ENCODE data around the gene CRACDL. TPM values are rescaled to one million over a fixed set of nuclear protein-coding genes. Genes with fewer than 3 reads are reported as not detected.

Gene CRACDL
- total RNA-seq, 1 donor from 2014 or later = 0.52 TPM

DNA sequence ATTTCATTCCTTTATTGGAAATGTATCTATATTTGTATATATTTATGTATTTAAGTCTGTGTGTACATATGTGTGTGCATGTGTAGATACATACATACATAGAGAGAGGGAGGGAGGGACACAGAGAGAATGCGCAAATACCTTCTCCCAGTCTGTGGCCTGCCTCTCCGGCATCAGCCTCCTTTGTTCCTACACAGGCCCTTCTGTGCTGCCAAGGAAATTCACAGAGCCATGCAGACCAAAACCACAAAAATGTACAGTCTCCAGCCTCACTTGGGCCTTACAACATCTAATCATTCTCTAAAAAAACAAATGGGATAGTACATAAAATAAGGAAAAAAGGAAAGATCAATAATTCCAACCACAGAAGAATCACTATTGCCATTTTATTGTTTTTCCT is 8.8 kb upstream of the CRACDL start:
- no peak overlapping the region for H3K4me3 ChIP-seq (ENCODE audit: low read length in 3 of 3)
- H3K9me3 ChIP-seq (ENCODE audit: control insufficient read depth in 3 of 3, low read length in 3 of 3) = no peaks in the 10 kb centered on the region
- H3K9ac ChIP-seq (ENCODE audit: low read depth in 1 of 3, low read length in 3 of 3) = no peak overlapping the region
- H3K27ac ChIP-seq (ENCODE audit: low read depth, low read length) = no peak overlapping the region
- H3K4me1 ChIP-seq (ENCODE audit: control insufficient read depth in 3 of 3, insufficient read depth in 3 of 3, low read length in 3 of 3) = no peaks in the 10 kb centered on the region
- H3K27me3 ChIP-seq (ENCODE audit: control insufficient read depth in 3 of 3, insufficient read depth in 3 of 3, low read length in 3 of 3) = no peaks in the 10 kb centered on the region
- no peaks in the 10 kb centered on the region for H3K36me3 ChIP-seq (ENCODE audit: control insufficient read depth in 3 of 3, insufficient read depth in 3 of 3, low read length in 3 of 3)

DNA sequence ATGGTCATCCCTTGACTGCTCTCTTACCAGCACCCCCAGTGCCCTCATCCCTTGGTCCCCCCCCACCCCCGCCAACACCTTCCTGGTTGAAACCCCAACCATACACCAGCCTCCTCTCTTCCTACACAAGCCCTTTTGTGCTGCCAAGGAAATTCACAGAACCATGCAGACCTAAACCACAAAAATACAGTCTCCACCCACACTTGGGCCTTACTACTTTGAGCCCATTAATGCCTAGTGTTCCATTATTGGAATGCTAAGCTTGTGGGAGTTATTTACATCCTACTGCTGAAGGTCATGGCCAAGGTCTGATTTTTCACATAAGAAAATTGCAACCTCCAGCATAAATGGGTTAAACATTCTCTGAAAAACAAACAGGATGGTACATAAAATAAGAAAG is 4.1 kb upstream of the CRACDL start:
- no peak overlapping the region for H3K4me3 ChIP-seq (ENCODE audit: low read length in 3 of 3)
- H3K27ac ChIP-seq (ENCODE audit: low read depth, low read length) = no peak overlapping the region
- H3K9me3 ChIP-seq (ENCODE audit: control insufficient read depth in 3 of 3, low read length in 3 of 3) = no peaks in the 10 kb centered on the region
- no peak overlapping the region for H3K9ac ChIP-seq (ENCODE audit: low read depth in 1 of 3, low read length in 3 of 3)
- H3K27me3 ChIP-seq (ENCODE audit: control insufficient read depth in 3 of 3, insufficient read depth in 3 of 3, low read length in 3 of 3) = peaks cover 9 to 17% (median 15%) of the 10 kb centered on the region in 3 donors
- peaks cover 0 to 14% (median 3%) of the 10 kb centered on the region in 3 donors for H3K4me1 ChIP-seq (ENCODE audit: control insufficient read depth in 3 of 3, insufficient read depth in 3 of 3, low read length in 3 of 3)
- no peaks in the 10 kb centered on the region for H3K36me3 ChIP-seq (ENCODE audit: control insufficient read depth in 3 of 3, insufficient read depth in 3 of 3, low read length in 3 of 3)

DNA sequence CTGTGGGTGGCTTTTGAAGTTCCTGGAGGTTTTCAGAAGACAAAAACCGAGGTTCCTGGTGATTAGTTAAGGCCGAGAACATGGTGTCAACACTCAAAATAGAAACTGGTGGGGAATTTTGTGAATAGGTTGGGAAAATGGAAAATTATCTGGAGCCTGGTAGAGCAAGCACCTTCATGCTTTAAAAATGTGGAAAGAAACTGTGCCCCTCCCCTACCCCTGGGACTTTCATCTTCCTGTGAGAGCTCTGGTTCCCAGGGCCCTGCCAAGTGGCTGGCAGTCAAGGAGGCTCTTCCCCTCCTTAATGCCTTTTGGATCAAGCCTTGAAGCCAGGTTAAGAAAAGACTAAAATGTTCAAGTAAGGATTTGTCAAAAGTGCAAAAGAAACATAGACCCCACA is 1.9 kb upstream of the CRACDL start:
- Histone ChIP-seq H3K27me3 (ENCODE audit: control insufficient read depth in 3 of 3, insufficient read depth in 3 of 3, low read length in 3 of 3) (peaks cover 9 to 28% (median 17%) of the 10 kb centered on the region in 3 donors), H3K9me3 (ENCODE audit: control insufficient read depth in 3 of 3, low read length in 3 of 3) (no peaks in the 10 kb centered on the region), H3K9ac (ENCODE audit: low read depth in 1 of 3, low read length in 3 of 3) (no peak overlapping the region), H3K4me1 (ENCODE audit: control insufficient read depth in 3 of 3, insufficient read depth in 3 of 3, low read length in 3 of 3) (peaks cover 0 to 17% (median 3%) of the 10 kb centered on the region in 3 donors), H3K36me3 (ENCODE audit: control insufficient read depth in 3 of 3, insufficient read depth in 3 of 3, low read length in 3 of 3) (no peaks in the 10 kb centered on the region), H3K4me3 (ENCODE audit: low read length in 3 of 3) (no peak overlapping the region), H3K27ac (ENCODE audit: low read depth, low read length) (no peak overlapping the region)

DNA sequence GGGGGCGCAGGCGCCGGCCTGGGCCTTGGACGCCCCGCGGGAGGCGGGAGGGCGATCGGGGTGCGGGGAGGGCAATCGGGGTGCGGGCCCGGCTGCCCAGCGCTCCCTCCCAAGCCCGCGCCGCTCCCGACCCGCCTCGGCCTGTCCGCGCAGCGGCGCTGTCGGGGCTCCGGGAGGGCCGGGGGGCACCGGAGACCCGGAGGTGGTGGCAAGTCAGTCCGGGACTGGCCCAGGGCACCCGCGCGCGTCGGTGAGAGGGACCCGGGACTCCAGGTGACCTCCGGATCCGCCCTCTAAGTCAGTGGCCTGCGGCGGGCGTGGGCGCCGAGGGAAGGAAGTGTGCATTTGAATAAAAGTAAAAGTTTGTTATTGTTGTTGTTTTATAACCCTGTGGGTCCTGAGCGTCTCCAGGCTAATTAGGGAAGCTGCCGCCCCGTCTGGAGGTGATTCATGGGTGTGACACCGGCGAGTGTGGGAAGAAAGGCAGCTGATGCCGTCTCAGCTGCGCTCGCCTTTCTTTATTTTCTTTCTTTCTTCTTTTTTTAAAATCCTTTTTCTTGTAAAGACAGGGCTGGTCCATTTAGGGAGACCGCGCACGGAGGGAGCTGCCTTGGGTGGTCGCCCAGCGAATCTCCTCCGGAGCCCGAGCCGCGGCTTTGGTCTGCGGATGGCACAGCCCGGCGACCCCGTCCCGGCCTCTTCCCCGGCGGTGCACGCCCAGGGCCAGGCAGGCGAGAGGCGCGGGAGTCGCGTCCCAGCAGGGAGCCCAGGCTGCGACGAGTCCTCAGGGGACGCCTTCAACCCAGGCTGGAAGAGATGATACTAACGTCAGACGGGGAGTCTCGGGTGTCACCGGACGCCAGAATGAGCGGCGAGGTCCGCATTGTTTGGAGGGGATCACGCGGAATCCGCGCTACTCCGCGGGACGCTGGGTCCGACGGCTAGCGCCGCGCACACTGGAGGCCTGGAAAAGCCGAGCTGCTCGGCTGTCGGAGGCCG is 627 bp upstream of the CRACDL start:
- peaks cover 9 to 28% (median 17%) of the 10 kb centered on the region in 3 donors for H3K27me3 ChIP-seq (ENCODE audit: control insufficient read depth in 3 of 3, insufficient read depth in 3 of 3, low read length in 3 of 3)
- H3K36me3 ChIP-seq (ENCODE audit: control insufficient read depth in 3 of 3, insufficient read depth in 3 of 3, low read length in 3 of 3) = no peaks in the 10 kb centered on the region
- no peaks in the 10 kb centered on the region for H3K9me3 ChIP-seq (ENCODE audit: control insufficient read depth in 3 of 3, low read length in 3 of 3)
- no peak overlapping the region for H3K27ac ChIP-seq (ENCODE audit: low read depth, low read length)
- H3K4me3 ChIP-seq (ENCODE audit: low read length in 3 of 3) = peak overlapping the region in 2 of 3 donors; percentile 30 to 49
- peaks cover 0 to 17% (median 3%) of the 10 kb centered on the region in 3 donors for H3K4me1 ChIP-seq (ENCODE audit: control insufficient read depth in 3 of 3, insufficient read depth in 3 of 3, low read length in 3 of 3)
- H3K9ac ChIP-seq (ENCODE audit: low read depth in 1 of 3, low read length in 3 of 3) = peak overlapping the region in 1 of 3 donors; percentile 40

DNA sequence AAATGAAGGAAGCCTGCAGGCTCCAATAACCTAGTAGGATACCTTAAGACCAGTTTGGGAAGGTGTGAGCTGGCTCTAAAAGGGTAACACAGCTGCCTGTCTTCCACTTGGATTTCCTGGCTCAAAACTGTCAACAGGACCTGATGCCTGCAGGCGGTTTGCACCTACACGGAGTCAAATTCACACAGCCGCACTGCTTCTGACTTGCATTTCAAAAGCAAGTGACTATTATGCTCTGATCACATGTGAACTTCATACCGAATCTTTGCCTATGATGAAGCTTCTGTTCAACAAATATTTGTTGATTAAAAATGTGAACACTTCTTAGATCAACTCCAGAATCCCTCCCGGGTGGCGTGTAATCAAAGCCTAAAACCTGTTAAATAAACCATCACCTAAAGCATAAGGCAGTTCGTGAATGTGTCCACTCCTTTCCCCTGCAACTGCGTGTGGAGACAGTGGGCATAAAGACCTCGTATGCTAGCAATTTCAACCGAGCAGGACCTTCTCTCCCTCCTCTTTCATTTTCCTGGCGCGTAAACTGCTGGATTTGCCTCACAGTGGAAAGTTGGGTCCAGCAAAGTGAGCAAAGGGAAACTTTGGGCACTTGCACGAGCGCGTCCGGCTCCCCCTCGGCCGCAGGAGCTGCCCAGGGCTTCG is 784 bp downstream of the CRACDL start:
- H3K4me1 ChIP-seq (ENCODE audit: control insufficient read depth in 3 of 3, insufficient read depth in 3 of 3, low read length in 3 of 3) = peaks cover 0 to 17% (median 3%) of the 10 kb centered on the region in 3 donors
- peak overlapping the region; percentile 34 to 61 (median 35) for H3K9ac ChIP-seq (ENCODE audit: low read depth in 1 of 3, low read length in 3 of 3)
- H3K9me3 ChIP-seq (ENCODE audit: control insufficient read depth in 3 of 3, low read length in 3 of 3) = no peaks in the 10 kb centered on the region
- H3K27ac ChIP-seq (ENCODE audit: low read depth, low read length) = no peak overlapping the region
- H3K36me3 ChIP-seq (ENCODE audit: control insufficient read depth in 3 of 3, insufficient read depth in 3 of 3, low read length in 3 of 3) = no peaks in the 10 kb centered on the region
- peaks cover 9 to 28% (median 17%) of the 10 kb centered on the region in 3 donors for H3K27me3 ChIP-seq (ENCODE audit: control insufficient read depth in 3 of 3, insufficient read depth in 3 of 3, low read length in 3 of 3)
- peak overlapping the region; percentile 6 to 64 (median 62) for H3K4me3 ChIP-seq (ENCODE audit: low read length in 3 of 3)

DNA sequence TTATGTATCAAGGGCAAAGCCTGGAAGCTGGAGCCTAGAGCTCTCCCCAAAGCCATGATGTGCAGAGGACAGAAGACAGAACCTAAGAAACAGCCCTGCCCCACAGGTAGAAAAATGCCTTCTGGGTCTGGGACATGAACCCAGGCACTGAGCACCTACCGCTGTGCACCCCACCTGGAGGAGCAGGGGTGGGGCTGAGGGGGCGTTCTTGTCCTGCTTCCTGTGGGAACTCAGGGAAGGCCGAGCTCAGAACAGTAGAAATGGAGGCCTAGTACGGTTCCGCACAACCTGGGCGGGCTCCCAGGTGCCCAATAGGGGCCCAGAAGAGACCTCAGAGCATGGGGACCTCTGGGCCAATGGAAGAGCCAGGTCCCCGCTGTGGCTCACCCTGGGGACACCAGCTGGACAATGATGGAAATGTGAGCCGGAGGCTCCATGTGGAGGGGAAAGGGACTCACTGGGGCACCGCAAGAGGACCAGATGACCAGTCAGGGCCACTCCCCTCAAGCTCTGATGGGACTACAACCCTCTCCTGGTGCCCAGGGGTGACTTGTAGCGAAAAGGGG is 3.2 kb downstream of the CRACDL start:
- H3K4me3 ChIP-seq (ENCODE audit: low read length in 3 of 3) = no peak overlapping the region
- peaks cover 13 to 22% (median 17%) of the 10 kb centered on the region in 3 donors for H3K27me3 ChIP-seq (ENCODE audit: control insufficient read depth in 3 of 3, insufficient read depth in 3 of 3, low read length in 3 of 3)
- H3K9ac ChIP-seq (ENCODE audit: low read depth in 1 of 3, low read length in 3 of 3) = no peak overlapping the region
- no peaks in the 10 kb centered on the region for H3K36me3 ChIP-seq (ENCODE audit: control insufficient read depth in 3 of 3, insufficient read depth in 3 of 3, low read length in 3 of 3)
- no peak overlapping the region for H3K27ac ChIP-seq (ENCODE audit: low read depth, low read length)
- no peaks in the 10 kb centered on the region for H3K9me3 ChIP-seq (ENCODE audit: control insufficient read depth in 3 of 3, low read length in 3 of 3)
- peaks cover 0 to 17% (median 3%) of the 10 kb centered on the region in 3 donors for H3K4me1 ChIP-seq (ENCODE audit: control insufficient read depth in 3 of 3, insufficient read depth in 3 of 3, low read length in 3 of 3)

DNA sequence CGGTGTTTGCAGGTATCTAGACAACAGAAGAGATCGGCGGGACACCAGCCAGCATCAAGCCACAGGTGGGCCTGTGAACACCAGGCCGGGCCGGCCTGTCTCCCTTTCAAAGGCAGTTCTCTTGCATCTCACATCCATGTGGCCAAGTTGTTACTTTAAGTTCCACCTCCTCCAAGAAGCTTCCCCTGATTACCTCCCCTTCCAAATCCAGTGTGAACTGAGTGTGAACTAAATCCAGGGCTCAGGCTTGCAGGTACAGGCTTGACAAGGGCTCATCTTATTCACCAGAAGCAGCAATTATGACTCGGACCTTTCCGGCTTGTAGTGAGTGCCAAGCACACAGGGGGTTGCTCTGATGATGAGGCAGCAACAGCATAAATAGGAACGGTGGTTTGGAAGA is 3.9 kb downstream of the CRACDL start:
- Histone ChIP-seq H3K4me1 (ENCODE audit: control insufficient read depth in 3 of 3, insufficient read depth in 3 of 3, low read length in 3 of 3) (peaks cover 0 to 17% (median 3%) of the 10 kb centered on the region in 3 donors), H3K9ac (ENCODE audit: low read depth in 1 of 3, low read length in 3 of 3) (no peak overlapping the region), H3K4me3 (ENCODE audit: low read length in 3 of 3) (no peak overlapping the region), H3K27ac (ENCODE audit: low read depth, low read length) (no peak overlapping the region), H3K27me3 (ENCODE audit: control insufficient read depth in 3 of 3, insufficient read depth in 3 of 3, low read length in 3 of 3) (peaks cover 13 to 20% (median 13%) of the 10 kb centered on the region in 3 donors), H3K36me3 (ENCODE audit: control insufficient read depth in 3 of 3, insufficient read depth in 3 of 3, low read length in 3 of 3) (no peaks in the 10 kb centered on the region), H3K9me3 (ENCODE audit: control insufficient read depth in 3 of 3, low read length in 3 of 3) (no peaks in the 10 kb centered on the region)

DNA sequence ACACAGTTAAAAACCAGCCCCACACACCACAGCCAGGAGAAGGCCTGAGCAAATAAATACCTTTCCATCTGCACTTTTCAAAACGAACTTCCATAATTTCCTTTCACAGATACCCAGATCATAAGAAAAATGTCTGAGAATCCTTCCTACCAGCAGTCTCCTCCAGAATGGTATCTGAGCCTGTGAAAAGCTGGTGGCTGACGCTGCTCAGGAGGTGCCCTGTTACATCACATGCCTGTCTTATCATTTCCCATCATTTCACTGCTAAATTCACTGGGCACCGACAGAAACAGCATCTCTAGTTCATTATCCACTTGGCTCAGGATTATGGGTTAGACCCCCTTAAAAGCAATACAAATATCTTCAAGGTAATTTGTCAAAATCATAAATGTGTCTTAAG is 4.4 kb downstream of the CRACDL start:
- Histone ChIP-seq H3K9me3 (ENCODE audit: control insufficient read depth in 3 of 3, low read length in 3 of 3) (no peaks in the 10 kb centered on the region), H3K36me3 (ENCODE audit: control insufficient read depth in 3 of 3, insufficient read depth in 3 of 3, low read length in 3 of 3) (no peaks in the 10 kb centered on the region), H3K4me3 (ENCODE audit: low read length in 3 of 3) (no peak overlapping the region), H3K9ac (ENCODE audit: low read depth in 1 of 3, low read length in 3 of 3) (no peak overlapping the region), H3K27ac (ENCODE audit: low read depth, low read length) (no peak overlapping the region), H3K27me3 (ENCODE audit: control insufficient read depth in 3 of 3, insufficient read depth in 3 of 3, low read length in 3 of 3) (peaks cover 8 to 14% (median 11%) of the 10 kb centered on the region in 3 donors), H3K4me1 (ENCODE audit: control insufficient read depth in 3 of 3, insufficient read depth in 3 of 3, low read length in 3 of 3) (peaks cover 0 to 11% (median 0%) of the 10 kb centered on the region in 3 donors)

DNA sequence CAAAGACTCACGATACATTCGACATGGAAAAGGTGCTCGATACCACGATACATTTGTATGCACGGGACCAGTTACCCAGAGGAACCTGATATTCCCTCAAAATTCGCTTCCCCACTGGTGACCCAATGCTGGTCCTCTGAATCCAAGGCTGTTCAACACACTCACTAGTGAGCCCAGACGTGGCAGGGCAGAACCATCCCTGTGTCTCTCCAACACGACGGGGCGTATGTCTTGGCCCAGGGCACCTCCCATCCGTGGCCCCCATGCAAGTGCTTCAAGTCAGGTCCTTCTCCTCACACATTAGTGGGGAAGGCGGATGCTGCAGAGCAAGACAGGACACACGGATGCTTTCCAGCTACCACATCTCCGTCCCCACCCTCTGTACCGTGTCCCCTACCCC is 6.1 kb downstream of the CRACDL start:
- H3K36me3 ChIP-seq (ENCODE audit: control insufficient read depth in 3 of 3, insufficient read depth in 3 of 3, low read length in 3 of 3) = no peaks in the 10 kb centered on the region
- no peak overlapping the region for H3K27ac ChIP-seq (ENCODE audit: low read depth, low read length)
- H3K27me3 ChIP-seq (ENCODE audit: control insufficient read depth in 3 of 3, insufficient read depth in 3 of 3, low read length in 3 of 3) = peaks cover under 1 to 19% (median 16%) of the 10 kb centered on the region in 3 donors
- H3K4me3 ChIP-seq (ENCODE audit: low read length in 3 of 3) = no peak overlapping the region
- no peaks in the 10 kb centered on the region for H3K9me3 ChIP-seq (ENCODE audit: control insufficient read depth in 3 of 3, low read length in 3 of 3)
- H3K9ac ChIP-seq (ENCODE audit: low read depth in 1 of 3, low read length in 3 of 3) = no peak overlapping the region
- peaks cover 0 to 2% (median 0%) of the 10 kb centered on the region in 3 donors for H3K4me1 ChIP-seq (ENCODE audit: control insufficient read depth in 3 of 3, insufficient read depth in 3 of 3, low read length in 3 of 3)

All from skeletal muscle tissue (tissue), 4 donors.